Fibroblast of skin of back (primary cell): ENCODE data around the gene KCNH1.

Experiments
- DNase-seq: peaks from one replicate; pipeline ENCODE4 v3.0.0-alpha.2; 2013

The KCNH1 gene

DNA sequence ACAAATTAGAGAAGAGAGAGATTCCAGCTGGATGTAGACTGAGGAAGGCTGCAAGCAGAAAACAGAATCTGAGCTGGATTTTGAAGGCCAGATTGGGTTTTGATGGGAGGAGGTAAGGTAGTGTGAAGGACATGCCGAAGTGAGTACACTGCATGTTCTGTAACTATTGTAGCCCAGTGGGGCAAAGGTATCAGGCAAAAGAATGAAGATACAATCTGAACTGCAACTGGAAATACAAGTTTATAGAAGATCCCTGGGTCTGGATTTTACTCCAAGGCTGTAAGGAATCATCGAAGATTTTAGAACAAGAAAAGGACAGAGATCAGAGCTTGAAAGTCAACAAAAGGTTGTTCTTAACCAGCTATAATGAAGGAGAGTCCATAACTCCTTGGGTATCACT is 382.0 kb downstream of the KCNH1 start:
- no peak for DNase-seq

DNA sequence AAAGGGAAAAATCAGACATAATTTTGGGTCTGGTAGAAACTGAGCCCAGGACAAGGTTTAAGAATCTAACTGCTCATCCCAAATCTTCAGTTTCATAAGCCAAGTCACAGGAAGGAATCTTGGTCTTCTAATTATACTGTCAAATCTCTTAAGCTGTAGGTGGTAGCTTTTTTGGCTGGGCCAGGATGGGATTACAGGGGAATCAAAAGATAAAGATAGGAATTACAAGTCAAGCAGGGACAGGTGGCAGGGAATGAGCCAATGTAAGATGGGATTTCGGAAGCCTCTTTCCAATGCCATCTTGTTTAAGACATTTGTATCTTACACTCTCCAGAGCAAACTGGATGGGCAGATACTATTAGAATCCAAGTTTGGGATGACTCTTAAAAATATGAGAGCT is 383.5 kb downstream of the KCNH1 start:
- DNase-seq, result no peak

DNA sequence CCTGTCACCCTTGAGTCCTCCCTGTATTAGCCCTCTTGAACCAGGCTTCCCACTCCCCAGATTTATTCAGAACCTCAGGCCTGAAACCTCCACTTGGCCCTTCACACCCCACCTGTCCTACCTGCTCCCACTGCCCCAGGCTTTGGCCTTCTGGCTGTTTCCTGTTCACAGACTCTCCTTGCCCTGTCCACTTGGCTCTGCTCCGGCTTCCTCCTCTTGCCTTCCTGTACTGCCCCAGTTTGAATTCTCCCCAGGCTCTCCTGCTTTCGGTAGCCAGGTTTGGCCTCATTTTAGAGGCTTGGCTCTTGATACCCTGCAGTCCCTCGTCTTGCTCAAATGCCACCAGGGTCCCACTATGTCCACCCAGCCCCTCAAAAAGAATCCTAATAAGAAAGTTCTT is 385.2 kb downstream of the KCNH1 start:
- no peak for DNase-seq

DNA sequence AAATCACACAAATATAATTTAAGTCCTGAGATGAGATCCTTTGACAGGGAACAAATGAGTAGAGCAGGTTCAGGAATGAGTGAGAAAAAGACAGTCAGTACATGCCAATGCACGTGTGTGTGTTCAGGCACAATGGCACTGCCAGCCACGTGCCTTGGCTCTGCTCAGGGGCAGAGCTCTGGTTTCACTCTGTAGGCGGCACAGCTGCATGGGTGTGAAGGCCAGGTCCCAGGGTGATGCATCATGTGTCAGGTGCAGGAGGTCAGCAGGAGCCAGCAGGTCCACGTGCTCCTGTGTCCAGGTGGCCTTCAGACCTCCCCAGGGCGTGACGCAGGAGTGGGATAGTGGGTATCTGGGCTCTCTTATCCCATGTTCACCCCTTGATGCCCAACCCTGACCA is 386.1 kb downstream of the KCNH1 start:
- DNase-seq, result no peak

DNA sequence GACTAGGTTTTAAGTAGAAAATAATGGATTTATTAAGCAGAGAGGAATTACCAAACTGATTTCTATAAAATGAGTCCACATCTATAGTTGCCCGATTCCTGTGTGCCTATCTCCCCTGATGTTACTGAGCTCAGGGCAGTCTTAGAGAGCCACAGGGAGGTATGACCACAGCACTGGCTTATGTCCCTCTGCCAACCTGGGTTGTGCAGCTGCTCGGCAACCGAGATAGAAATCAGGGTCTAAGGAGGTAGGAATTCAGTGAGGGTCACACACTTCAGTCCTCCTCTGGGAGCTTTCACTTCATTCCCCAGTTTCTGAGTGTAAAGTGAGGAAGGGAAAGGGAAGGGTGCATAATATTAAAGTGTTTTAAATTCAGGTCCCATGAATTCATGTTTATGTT is 386.8 kb downstream of the KCNH1 start:
- no peak for DNase-seq

DNA sequence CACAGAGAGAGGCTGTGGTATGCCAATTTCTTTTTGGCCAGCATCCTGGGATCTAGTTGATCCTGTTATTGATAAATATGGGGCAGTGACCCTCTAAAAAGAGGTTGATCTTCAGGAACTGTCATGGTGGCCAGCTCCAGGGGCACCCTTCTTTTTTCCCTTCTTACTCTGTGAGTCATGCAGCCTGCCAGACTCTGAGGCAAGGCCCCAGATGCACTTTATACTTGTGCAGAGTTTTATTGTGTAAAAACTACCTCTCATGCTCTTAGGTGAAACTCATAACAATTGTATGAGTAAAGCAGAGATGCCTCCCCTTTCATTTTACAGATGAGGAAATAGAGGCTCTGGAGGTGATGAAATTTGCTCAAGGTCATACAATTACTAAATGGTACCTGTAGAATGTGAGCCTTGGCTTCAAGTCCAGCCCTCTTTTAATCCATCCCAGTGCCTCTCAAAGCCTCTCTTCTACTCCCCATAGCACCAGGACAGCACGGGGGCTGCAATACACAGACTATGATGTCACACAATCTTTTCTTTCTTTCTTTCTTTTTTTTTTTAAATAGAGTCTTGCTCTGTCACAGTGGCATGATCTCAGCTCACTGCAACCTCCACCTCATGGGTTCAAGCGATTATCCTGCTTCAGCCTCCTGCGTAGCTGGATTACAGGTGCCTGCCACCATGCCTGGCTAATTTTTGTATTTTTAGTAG is 387.8 kb downstream of the KCNH1 start:
- DNase-seq, result no peak

DNA sequence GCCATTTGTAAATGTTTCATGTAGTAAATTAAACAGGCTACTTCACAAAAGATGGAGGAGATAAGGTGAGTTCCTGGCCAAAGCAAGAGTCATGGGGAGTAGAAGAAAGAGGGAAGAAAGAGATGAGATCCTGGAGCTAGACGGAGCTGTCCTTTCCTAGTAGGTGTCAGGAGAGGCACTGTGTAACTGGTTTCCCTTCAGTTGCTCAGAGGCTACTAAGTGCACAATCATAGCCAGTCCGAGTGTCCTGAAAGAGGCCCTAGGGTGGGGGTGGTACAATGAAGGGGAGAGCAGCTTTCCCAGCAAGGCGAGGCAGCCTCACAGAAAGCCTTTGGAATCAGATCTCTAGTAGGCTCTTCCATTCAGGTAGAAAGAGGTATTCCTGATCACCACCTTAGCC is 390.9 kb downstream of the KCNH1 start:
- DNase-seq, result no peak

DNA sequence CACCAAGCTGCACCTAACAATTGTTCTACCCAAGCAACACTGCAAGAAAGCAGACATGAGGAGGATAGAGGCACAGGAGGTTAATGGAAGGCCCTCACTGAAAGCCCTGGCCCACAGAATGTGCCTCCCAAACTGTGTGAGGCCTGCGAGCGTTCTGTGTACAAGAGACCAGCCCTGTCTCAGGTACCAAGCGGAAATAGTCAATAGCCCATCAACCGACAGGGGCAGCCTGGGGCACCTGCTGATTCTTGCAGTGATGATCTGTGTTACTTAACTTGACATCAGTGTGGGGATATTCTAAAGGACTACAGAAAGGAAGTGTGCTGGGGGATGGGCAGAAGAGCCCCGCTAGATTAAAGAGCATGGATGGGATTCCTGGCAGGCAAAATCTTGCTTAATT is 392.4 kb downstream of the KCNH1 start:
- no peak for DNase-seq

DNA sequence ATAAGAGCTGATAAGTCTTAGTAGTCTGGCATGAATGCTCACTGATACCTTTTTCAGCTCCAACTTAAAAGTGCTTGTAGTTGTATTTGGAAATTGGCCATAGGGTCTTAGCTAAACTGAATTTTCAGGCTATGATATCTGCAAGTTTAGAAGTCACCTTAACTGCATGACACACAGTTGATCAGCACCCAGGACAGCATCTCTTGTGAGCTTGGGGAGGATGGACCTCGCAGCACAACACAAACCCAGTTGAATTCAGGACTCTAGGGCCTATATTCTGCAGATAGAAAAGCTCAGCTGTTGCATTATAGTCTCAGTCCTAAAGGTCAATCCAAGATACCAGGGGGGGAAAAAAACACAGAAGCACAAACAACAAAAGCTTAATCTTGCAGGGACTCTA is 394.3 kb downstream of the KCNH1 start:
- DNase-seq, result peak; percentile 21

DNA sequence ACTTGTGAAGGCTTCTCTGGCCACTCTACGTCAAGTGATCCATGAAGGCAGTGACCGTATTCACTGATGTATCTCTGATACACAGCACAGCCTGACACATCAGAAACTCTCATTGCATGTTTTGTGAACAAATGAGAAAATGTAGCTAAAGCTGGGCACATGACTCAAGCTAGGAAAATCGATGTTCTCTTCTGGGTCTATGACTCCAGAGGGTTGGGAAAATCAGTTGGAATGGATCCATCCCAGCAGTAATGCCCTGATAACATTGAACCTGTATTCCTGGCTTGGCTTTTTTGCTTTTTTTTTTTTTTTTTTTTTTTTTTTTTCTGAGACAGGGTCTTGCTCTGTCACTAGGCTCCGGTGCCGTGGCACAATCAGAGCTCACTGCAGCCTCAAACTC is 395.7 kb downstream of the KCNH1 start:
- DNase-seq, result no peak

DNA sequence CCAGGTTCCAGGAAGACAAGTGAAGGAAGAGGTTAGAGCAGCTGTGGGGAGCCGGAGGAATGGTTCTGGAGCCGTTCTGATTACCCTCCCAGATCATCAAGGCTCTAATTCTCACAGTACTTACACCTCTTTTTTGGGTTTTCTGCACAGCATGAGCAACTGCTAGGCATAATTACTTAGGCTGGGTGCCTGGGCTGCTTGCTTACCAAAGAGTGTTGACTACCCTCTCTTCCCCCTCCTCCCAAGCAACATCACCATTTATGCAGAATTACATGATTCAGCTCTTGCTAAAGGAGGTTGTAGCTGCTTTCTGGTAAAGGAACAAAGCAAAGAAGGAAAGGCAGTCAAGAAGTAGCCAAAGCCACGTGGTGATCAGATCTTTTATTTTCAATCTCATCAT is 397.2 kb downstream of the KCNH1 start:
- DNase-seq, result no peak

DNA sequence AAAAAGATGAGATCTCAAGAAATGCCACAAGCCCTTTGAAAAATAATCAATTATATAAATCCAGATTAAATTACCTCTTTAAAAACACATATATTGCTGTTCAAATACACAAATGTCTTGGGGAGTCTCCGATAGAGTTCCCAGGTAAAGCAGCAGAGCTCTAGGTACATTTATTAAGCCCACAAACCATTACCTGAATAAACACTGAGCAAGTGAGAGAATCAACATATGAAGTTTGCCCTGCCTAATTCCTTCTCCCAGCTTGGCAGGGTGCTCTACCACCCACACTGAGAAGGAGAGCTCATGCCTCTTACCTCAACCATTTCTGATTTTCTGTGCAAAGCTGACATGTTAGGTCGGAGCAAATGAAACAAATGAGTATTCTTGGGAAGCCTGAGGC is 402.4 kb downstream of the KCNH1 start:
- no peak for DNase-seq

DNA sequence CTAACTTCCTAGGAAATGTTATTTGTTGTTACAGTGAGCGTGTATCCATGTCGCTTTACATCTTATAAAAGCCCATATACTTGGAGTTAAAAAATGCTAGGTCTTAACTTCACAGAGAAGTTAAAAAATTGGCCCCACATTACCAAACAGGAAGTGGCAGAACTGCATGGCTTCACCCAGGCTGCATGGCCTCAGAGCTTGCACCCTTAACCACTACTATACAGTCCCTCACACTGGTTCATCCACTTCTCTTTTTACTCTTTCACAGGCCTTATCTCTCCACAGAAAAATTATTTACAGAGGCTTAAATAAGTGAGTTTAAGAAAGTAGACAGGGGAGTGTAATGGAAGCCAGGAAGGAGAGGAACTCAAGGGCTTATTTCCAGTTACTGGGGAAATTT is 402.8 kb downstream of the KCNH1 start:
- DNase-seq, result no peak

DNA sequence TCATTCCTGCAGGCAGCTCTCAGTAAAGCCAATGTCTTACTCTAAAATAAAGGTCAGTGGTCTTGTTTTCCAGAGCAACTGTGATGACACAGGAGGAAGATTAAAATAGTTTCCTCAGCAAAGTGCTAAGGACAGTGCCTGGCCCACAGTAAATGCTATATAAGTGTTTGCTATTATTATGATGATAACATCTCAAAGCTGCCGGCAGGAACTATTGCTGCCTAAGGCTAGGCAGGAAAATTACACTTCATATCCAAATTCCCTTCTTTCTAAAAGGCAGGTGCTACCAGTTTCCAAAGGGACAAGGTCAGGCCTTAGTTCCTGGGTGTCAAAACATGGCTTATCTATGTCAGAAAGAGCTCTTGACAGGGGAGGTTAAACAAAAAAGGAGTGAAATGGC is 403.9 kb downstream of the KCNH1 start:
- DNase-seq, result no peak

DNA sequence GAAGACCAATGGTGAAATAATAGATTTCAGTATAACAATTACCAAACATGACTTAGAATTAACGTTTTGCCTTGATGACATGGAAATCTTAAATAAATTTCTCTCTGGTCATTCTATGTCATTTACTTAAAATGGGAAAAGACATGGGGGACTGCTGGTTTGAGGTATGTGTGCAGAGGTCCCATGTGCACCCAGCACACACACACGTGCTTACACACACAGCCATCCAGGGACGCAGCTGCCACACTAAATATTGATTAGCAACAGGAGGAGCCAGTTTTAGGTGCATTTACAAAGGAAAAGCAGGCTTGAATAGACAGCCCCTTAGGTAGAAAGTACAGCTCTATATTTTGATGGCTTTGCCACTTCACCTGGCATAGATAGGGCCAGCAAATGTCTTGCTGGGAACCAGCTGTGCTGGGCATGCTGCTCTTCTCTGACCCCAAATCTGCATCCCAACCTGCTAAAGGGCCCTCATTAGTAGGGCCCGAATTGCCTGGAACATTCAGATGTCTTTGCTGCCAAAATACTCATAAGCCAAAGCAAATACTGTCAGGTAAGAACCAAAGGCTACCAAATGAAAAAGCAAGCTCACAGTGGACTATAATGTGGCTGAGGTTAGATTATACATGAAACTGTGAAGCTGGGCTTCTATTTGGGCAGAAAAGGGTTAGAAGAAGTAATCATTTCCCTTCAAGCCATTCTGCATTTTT is 405.4 kb downstream of the KCNH1 start:
- DNase-seq, result no peak

DNA sequence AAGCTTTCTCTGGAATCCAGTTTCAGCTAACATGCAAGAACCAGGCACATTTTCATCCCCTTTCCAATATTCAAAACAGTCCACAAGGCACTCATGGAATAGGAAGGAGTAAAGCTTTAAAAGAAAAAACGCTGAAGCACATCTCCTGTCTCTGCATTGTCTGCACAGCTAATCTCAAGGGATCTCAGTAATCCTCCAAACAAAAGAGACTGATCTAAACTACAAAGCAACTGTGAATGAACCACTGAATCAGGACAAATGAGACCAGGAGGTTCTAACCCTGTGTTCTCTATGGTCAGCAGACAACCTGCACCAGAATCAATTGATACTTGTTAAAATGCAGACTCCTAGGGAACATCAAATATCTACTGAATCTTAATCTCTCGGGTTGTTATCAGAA is 406.2 kb downstream of the KCNH1 start:
- no peak for DNase-seq

DNA sequence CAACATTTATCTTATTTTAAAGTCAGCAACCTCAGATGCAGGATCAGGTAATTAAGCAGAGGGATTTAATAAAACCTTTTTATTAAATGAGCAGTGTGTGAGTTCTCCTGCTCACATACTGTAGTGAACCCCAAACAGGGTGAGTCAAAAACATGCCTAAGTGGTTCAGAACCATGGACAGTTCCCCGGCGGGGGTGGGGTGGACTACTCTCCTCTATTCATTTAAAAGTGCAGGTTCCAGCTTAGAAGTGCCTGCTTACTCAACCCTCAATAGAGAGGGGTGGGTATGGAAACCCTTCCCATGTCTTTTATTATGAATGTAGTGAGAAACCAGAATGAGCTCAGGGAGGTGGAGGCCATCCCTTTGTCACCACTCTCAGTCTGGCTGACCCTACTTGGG is 407.3 kb downstream of the KCNH1 start:
- DNase-seq, result peak; percentile 56

DNA sequence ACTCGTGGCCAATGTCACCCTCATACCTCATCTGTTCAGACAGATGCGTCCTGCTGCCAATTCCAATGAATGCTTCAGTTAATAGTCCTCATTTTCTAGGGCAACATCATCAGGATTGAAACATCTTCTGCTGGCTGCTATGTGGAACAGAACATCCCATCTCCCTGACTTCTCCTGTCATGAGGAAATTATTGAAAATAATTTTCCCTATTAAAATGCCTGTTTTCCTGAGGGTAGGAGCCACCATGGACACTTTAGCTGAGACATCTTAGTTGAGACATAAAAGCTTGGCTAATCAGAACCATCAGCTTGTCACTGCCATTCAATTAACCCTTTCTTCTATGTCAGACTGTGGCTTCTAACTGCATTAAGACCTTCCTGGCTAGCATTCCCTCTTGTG is 409.2 kb downstream of the KCNH1 start:
- DNase-seq, result no peak

DNA sequence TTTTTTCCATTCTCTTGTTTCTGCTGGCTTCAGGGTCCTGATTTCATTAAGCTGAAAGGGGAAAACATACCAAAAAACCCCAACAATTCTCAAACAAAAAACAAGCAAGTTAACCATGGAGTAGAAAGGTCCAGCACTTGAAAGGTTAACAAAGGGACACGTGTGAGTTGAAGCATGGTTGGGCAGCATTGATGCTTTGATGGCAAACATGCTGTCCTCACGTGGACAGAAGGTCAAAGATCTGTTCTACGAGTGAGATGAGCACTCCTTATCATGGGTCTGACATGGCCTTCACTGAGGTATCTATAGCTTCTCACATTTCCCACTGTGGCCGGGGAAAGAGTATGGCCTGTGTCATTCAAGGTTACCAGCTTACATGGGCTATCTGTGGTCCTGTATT is 410.3 kb downstream of the KCNH1 start:
- DNase-seq, result no peak

DNA sequence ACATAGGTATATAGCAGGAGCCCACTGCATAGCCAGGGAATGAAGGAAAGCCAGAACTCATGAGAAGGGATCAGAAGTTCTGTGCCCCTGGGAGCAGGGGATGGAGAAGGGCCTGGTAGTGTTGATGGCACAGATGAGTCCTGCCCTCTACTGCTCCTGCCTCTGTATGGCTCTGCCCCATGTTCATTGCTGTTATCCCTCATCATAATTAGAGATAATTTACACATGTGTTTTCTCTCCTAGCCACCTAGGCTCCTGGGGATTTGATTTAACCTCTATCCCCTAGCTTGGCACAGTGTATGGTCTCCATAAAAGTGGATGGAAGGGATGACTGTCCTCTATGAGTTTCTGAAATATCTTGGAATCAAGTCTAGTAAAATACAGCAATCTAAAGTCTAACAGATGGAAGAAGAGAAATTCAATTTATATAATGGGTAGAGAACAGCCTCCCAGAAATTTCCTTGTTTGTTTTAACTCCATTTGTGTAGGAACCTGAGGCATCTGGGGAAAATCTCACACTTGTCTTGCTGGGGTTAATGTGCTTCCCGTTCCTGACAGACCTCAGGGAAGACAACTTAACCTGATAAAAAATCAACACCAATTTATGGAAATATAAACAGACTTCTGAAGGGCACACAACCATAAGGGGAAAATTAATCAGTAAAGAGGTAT is 411.4 kb downstream of the KCNH1 start:
- DNase-seq, result no peak

DNA sequence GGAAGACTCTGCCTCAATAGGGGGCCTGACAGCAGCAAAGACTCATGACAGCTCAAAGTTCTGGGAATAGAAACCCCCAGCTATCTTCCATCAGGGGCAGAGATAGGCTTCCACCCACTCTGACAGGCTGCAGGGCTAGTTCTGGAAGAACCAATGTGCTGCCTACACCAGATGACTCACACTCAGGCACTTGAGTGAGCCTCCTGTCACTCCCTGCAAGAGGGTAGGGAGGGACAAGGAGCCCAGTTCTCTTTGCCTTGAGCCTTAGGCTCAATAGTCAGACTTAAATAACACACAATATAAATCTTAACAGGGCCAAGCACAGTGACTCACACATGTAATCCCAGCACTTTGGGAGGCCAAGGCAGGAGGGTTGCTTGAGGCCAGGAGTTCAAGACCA is 418.9 kb downstream of the KCNH1 start:
- DNase-seq, result peak; percentile 15

DNA sequence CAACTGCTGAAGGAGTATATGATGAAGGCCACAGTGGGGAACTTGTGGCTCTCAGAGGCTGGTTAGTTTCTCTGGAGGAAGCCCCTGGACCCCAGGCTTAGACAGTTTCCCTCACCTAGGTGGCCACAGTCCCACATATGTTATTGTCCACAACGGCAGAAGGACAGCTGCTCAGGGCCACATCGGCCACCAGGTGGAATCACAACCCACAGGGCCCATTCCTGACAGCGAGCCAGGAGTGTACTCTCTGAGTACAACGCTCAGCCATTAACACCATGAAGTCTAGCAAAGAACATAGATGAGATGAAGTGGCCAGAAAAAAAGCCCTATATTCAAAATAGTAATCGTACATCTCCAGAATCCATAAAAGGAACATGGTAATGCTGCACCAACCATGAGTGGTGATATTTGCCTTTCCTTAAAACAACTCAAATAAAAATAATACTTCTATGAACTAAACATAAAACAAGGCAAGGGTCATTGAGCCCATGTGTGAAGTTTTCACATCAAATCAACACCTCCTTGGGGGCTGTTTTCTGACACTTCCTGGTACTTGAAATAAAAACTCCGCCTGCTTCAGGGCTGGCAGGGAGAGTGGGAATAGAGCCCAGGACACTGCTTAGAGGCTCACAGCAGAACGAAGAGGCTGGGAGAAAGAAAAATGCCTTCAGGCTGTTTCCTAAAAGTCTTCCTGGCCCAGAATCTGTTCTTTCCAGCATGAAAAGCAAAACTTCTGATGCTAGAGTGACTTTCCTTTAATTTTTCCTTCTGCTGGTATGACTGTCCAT is 421.9 kb downstream of the KCNH1 start:
- no peak for DNase-seq

DNA sequence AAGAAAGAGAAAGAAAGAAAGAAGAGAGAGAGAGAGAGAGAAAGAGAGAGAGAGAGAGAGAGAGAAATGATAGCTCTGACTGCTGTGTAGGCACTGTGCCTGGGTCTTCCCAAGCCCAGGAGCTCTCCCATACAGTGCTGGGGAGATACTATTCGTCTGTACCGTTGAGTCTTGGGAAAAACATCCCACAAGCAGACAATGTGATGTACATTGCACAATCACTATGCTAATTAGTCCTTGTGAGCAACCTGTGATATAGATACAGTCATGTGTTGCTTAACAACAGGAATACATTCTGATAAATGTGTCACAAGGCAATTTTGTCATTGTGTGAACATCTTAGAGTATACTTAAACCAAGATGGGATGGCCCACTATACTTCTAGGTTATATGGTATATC is 424.2 kb downstream of the KCNH1 start:
- DNase-seq, result no peak
